ENCODE data around the gene YES1.

Gene YES1

DNA sequence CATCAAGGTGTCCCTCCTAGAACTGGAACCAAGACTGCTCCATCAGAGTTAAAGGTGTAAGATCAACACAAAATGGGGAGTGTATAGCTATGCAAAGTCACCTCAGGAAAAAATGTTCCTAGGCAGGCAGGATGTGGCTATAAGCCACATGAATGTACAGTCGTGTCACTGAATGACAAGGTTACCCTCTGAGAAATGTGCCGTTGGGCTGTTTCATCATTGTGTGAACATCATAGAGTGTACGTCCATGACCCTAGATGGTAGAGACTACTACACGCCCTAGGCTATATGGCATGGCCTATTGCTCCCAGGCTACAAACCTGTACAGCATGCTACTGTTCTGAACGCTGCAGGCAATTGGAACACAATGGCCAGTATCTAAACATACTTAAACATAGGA lies 130.1 kb downstream of the YES1 start:
- no peak overlapping the region for H3K4me3 ChIP-seq (ENCODE audit: low read depth, low read length)
- DNase-seq (ENCODE audit: low read depth), result no peak
- TF ChIP-seq, protein P1, sequence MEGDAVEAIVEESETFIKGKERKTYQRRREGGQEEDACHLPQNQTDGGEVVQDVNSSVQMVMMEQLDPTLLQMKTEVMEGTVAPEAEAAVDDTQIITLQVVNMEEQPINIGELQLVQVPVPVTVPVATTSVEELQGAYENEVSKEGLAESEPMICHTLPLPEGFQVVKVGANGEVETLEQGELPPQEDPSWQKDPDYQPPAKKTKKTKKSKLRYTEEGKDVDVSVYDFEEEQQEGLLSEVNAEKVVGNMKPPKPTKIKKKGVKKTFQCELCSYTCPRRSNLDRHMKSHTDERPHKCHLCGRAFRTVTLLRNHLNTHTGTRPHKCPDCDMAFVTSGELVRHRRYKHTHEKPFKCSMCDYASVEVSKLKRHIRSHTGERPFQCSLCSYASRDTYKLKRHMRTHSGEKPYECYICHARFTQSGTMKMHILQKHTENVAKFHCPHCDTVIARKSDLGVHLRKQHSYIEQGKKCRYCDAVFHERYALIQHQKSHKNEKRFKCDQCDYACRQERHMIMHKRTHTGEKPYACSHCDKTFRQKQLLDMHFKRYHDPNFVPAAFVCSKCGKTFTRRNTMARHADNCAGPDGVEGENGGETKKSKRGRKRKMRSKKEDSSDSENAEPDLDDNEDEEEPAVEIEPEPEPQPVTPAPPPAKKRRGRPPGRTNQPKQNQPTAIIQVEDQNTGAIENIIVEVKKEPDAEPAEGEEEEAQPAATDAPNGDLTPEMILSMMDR (IDR thresholded peaks at IDR 0.05; ENCODE audit: insufficient read depth, low read depth, low read length, missing control alignments), result no peak

DNA sequence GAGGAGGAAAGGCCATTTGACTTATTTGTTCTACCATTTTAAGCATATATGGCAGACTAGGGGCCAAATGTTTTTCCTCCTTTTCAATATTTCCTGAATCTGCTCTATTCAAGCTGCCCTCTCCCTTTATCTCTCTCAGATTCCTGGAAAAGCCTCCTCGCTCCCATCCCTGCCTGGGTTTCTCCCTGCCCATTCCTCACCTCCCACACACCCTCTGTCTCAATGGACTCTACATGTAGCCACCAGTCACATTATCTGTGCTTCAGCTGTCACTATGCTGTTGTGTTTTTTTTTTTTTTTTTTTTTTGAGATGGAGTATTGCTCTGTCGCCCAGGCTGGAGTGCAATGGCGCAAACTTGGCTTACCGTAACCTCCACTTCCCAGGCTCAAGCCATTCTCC lies 131.7 kb downstream of the YES1 start:
- H3K4me3 ChIP-seq (ENCODE audit: low read depth, low read length), result no peak overlapping the region
- DNase-seq (ENCODE audit: low read depth), result no peak
- TF ChIP-seq, protein P1 (IDR thresholded peaks at IDR 0.05; ENCODE audit: insufficient read depth, low read depth, low read length, missing control alignments), result no peak

DNA sequence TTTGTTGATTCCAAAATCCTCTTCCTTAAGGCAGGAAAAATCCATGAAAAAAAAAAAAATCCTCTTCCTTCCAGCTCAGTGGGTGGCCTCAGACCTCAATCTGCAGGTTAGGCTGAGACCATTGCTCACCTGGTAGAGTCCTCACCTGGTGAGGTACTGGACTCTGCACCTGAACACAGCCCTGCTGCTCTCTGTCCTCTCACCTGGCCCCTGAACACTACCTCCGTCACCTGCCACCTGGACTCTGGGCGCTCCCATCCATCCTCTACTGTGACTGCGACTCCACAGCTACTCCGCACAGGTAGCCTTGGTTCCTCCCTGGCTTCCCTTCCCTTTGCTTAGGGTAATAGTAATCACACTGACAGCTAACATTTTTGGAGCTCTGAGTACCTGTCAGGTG lies 132.5 kb downstream of the YES1 start:
- DNase-seq (ENCODE audit: low read depth), result no peak
- no peak overlapping the region for H3K4me3 ChIP-seq (ENCODE audit: low read depth, low read length)
- TF ChIP-seq, protein P1 (IDR thresholded peaks at IDR 0.05; ENCODE audit: insufficient read depth, low read depth, low read length, missing control alignments), result no peak

DNA sequence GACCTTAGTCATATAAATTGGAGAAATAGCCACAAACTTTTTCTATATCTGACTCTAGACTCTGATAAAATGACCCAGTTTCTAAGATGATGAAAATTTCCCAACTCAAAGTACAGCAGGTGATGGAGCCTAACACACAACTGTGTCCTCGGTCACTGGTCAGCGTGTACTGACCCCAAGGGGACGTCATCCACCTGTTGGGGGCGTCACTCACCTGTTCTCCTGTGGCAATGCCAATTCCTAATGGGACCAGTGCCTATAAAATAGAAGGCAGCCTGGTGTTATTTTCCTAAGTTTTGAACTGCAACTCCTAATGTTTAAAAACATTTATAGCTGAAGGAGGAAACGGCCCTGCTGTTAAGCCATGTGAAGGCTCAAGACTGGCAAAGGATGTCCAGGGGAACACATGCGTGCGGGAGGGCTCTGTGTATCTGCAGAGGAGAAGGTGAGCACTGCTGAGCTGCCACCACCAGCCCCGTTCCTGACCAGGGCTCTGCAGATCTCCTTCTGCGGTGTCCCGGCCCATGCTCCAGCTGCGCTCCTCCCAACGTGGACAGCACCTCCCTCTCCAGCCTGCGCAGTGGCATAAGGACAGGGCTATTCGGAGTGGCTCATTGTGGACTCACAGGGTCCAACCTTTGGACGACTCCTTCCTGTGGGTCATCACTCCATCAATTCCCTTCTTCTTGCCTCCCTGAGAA lies 133.4 kb downstream of the YES1 start:
- TF ChIP-seq, protein P1 (IDR thresholded peaks at IDR 0.05; ENCODE audit: insufficient read depth, low read depth, low read length, missing control alignments), result no peak
- H3K4me3 ChIP-seq (ENCODE audit: low read depth, low read length), result no peak overlapping the region

DNA sequence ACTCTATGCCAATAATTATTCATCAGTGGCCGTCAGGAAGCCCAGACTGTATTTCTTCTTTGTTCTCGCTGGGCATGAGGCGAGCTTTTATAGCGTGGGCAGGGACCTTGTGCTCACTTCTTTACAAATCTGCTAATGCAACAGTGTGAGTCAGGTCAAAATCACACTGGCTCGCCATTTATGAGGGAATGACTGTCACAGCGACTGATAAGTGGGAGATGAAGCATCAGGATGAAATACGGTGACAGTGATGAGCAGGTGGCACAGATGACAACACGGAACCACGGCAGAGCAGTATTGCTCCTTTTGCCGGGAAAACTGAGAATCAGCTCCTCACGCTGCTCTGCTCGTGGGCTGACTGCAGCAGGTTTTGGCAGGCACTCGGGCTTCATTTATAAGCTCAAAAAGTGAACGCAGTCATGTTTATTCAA lies 134.1 kb downstream of the YES1 start:
- no peak for DNase-seq (ENCODE audit: low read depth)
- H3K4me3 ChIP-seq (ENCODE audit: low read depth, low read length), result no peak overlapping the region
- TF ChIP-seq, protein P1 (IDR thresholded peaks at IDR 0.05; ENCODE audit: insufficient read depth, low read depth, low read length, missing control alignments), result no peak

More for the DNA sequence above, 133.4 kb downstream of the YES1 start:
- no peak for DNase-seq (ENCODE audit: low read depth)

DNA sequence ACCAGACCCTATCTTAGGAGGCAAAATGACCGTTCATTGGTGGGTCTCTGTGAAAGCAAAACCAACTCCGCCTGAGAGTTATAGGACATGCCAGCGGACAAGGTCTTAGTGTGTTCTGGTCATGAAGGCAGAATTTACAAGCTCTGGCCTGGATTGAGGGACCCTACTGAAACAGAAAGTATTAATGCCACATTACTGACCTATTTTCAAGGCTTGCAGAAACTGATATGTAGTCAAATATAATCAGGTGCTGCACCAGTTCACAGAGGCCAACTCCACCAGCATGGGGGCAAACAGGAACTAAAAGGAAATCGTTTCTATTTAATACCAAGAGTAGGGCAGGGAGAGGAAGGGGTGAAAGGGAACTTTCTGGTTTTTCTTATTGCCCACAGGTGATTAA lies 134.9 kb downstream of the YES1 start:
- DNase-seq (ENCODE audit: low read depth), result peak; percentile 60
- TF ChIP-seq, protein P1 (IDR thresholded peaks at IDR 0.05; ENCODE audit: insufficient read depth, low read depth, low read length, missing control alignments), result no peak
- no peak overlapping the region for H3K4me3 ChIP-seq (ENCODE audit: low read depth, low read length)

DNA sequence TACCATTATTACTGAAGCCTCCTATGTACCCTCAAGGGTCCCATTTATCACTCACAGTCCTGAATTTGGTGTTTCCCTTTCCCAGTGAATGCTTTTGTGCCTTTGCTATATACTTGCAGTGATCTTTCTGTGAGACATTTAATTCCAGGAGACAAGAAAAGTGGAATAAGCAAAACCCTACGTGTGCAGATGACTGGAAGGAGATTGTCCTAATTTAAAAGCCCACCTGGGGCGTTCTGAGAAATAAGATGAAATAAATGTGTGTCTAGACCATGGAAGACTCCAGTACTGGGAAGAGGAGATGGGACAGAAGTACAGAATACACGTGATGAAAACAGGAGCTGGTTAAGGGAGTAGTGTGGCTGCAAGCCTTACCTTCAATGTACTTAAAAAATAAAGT lies 135.3 kb downstream of the YES1 start:
- TF ChIP-seq, protein P1 (IDR thresholded peaks at IDR 0.05; ENCODE audit: insufficient read depth, low read depth, low read length, missing control alignments), result no peak
- no peak for DNase-seq (ENCODE audit: low read depth)
- H3K4me3 ChIP-seq (ENCODE audit: low read depth, low read length), result no peak overlapping the region
